Endothelial cell (in vitro differentiated cells): ENCODE results near the gene AP2A1. TPM values are rescaled to one million over a fixed set of nuclear protein-coding genes. Genes with fewer than 3 reads are reported as not detected.

Experiments used
- DNase-seq: peaks from one replicate; pipeline ENCODE4 v3.0.0; 2021; ENCODE audit warnings: low spot score
- H3K27ac Mint-ChIP-seq: one replicate; pipeline ENCODE4 v1.8.0; 2021; ENCODE audit warnings: mixed read lengths, inconsistent platforms; ENCODE audit not compliant: unreplicated experiment
- H3K27me3 Mint-ChIP-seq: one replicate; pipeline ENCODE4 v1.8.0; 2021; ENCODE audit warnings: mild to moderate bottlenecking, moderate library complexity, mixed read lengths, inconsistent platforms; ENCODE audit not compliant: unreplicated experiment
- H3K36me3 Mint-ChIP-seq: one replicate; pipeline ENCODE4 v1.8.0; 2021; ENCODE audit warnings: mild to moderate bottlenecking, low read depth, mixed read lengths, inconsistent platforms; ENCODE audit not compliant: unreplicated experiment
- H3K4me1 Mint-ChIP-seq: one replicate; pipeline ENCODE4 v1.8.0; 2021; ENCODE audit warnings: mild to moderate bottlenecking, mixed read lengths, inconsistent platforms; ENCODE audit not compliant: unreplicated experiment
- H3K4me3 Mint-ChIP-seq: one replicate; pipeline ENCODE4 v1.8.0; 2021; ENCODE audit warnings: mild to moderate bottlenecking, mixed read lengths, inconsistent platforms; ENCODE audit not compliant: unreplicated experiment
- H3K9me3 Mint-ChIP-seq: one replicate; pipeline ENCODE4 v1.8.0; 2021; ENCODE audit warnings: mixed read lengths, inconsistent platforms; ENCODE audit not compliant: unreplicated experiment
- CTCF ChIP-seq: fragments of 200-600 bp; sonication (generic); IDR thresholded peaks from one replicate; pipeline ENCODE4 v1.5.0; 2021; ENCODE audit warnings: antibody characterized with exemption; ENCODE audit not compliant: unreplicated experiment
- total RNA-seq: library from RNA; stranded (reverse); fragmentation: NEBNext Ultra II Directional; extraction: Animal tissue kit (Norgen Biotek cat#: 25700); gene quantifications from one replicate; pipeline ENCODE4 v1.2.1, GENCODE V29; 2021; ENCODE audit not compliant: unreplicated experiment

AP2A1 gene
- total RNA-seq, 1 donor from 2014 or later = 191 TPM

DNA sequence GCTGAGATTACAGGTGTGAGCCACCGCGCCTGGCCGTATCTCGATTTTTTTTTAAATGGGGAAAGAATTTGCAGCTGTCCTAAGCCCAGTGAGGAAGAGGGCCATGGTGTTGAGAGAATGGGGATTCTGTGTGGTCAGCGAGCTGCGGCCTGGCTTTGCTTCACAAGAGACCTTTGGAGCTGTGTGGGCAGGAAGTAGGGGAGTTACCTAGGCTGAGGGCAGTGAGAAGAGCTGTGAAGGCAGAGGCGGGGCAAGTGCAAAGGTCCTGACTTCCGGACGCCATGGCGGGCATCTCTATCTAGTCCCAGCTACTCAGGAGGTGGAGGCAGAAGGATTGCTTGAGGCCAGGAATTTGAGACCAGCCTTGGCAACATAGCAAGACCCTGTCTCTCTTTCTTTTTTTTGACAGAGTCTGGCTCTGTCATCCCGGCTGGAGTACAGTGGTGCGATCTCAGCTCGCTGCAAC lies 4.9 kb downstream of the AP2A1 start:
- H3K27me3 Mint-ChIP-seq = peaks cover 15% of the 10 kb centered on the region
- no peak overlapping the region for H3K27ac Mint-ChIP-seq
- H3K36me3 Mint-ChIP-seq = peaks cover 28% of the 10 kb centered on the region
- no peak for TF ChIP-seq CTCF
- H3K4me1 Mint-ChIP-seq = peaks cover 27% of the 10 kb centered on the region
- H3K9me3 Mint-ChIP-seq = no peaks in the 10 kb centered on the region
- DNase-seq = no peak
- H3K4me3 Mint-ChIP-seq = peak overlapping the region; percentile 62

- no peak for DNase-seq
- H3K4me3 Mint-ChIP-seq = no peak overlapping the region
- H3K27ac Mint-ChIP-seq = no peak overlapping the region
- peaks cover 28% of the 10 kb centered on the region for H3K36me3 Mint-ChIP-seq
- H3K27me3 Mint-ChIP-seq = peaks cover 9% of the 10 kb centered on the region
- no peak for TF ChIP-seq CTCF
- peaks cover 18% of the 10 kb centered on the region for H3K4me1 Mint-ChIP-seq
- no peaks in the 10 kb centered on the region for H3K9me3 Mint-ChIP-seq
Observed at GRCh38 chr19:49772850-49773432, 6.1 kb downstream of the AP2A1 start.

- H3K36me3 Mint-ChIP-seq = peaks cover 21% of the 10 kb centered on the region
- H3K4me1 Mint-ChIP-seq = peaks cover 9% of the 10 kb centered on the region
- no peak for DNase-seq
- H3K4me3 Mint-ChIP-seq = peak overlapping the region; percentile 78
- H3K27me3 Mint-ChIP-seq = peaks cover 6% of the 10 kb centered on the region
- no peak for TF ChIP-seq CTCF
- H3K9me3 Mint-ChIP-seq = no peaks in the 10 kb centered on the region
- H3K27ac Mint-ChIP-seq = peak overlapping the region; percentile 37
Observed at GRCh38 chr19:49773663-49774350, 7.0 kb downstream of the AP2A1 start.

DNA sequence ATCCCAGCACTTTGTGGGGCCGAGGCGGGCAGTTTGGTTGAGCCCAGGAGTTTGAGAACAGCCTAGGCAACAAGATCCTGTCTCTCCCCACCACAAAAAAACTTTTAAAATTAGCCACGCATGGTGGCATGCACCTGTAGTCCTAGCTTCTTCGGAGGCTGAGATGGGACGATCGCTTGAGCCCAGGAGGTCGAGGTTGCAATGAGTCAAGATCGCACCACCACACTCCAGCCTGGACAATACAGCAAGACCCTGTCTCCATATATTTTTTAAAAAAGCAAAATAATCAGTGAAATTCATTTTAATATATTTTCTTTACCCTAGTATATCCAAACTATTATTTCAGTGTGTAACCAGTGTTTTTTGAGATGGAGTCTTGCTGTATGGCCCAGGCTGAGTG lies 8.2 kb downstream of the AP2A1 start:
- peaks cover 6% of the 10 kb centered on the region for H3K27me3 Mint-ChIP-seq
- no peak for DNase-seq
- no peak overlapping the region for H3K4me3 Mint-ChIP-seq
- H3K4me1 Mint-ChIP-seq = peaks cover 5% of the 10 kb centered on the region
- peaks cover 23% of the 10 kb centered on the region for H3K36me3 Mint-ChIP-seq
- no peak for TF ChIP-seq CTCF
- H3K9me3 Mint-ChIP-seq = no peaks in the 10 kb centered on the region
- H3K27ac Mint-ChIP-seq = no peak overlapping the region

DNA sequence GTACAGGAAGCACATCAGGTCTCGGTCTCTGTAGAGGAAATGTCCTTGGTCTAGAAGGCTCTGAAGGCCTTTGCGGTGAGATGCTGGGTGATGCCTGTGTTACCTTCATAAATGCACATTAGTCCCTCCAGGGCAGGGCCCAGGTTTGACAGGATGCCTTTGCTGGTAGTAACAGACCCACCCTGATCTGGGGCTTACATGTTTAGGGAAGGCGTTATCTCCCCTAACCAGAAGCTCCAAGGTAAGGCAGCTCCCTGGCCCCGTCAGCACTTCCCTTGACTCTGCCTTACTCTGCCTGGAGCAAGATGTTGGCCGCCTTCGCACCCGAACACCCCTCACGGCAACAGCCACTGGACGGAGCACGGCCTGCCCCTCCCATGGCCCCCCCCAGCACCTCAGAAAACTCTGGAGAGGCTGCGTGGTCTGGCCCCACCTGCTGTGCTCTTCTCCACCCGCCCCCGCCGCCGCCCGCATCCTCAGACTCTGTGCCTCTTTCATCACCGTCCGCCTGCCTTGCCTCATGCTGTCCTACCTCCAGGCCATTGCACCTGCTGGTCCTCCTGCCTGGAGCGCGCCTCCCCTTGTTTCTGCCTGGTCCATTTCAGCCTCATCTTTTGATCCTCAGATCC lies 9.1 kb downstream of the AP2A1 start:
- Mint-ChIP-seq H3K27ac (peak overlapping the region; percentile 52), H3K4me1 (peaks cover 13% of the 10 kb centered on the region)

More for the DNA sequence above, 9.1 kb downstream of the AP2A1 start:
- no peak for TF ChIP-seq CTCF
- Mint-ChIP-seq H3K9me3 (no peaks in the 10 kb centered on the region), H3K27me3 (peaks cover 11% of the 10 kb centered on the region), H3K4me3 (peak overlapping the region; percentile 53), H3K36me3 (peaks cover 32% of the 10 kb centered on the region)
- DNase-seq = no peak
